Measurements from ENCODE around the gene MTCL1.

DNA sequence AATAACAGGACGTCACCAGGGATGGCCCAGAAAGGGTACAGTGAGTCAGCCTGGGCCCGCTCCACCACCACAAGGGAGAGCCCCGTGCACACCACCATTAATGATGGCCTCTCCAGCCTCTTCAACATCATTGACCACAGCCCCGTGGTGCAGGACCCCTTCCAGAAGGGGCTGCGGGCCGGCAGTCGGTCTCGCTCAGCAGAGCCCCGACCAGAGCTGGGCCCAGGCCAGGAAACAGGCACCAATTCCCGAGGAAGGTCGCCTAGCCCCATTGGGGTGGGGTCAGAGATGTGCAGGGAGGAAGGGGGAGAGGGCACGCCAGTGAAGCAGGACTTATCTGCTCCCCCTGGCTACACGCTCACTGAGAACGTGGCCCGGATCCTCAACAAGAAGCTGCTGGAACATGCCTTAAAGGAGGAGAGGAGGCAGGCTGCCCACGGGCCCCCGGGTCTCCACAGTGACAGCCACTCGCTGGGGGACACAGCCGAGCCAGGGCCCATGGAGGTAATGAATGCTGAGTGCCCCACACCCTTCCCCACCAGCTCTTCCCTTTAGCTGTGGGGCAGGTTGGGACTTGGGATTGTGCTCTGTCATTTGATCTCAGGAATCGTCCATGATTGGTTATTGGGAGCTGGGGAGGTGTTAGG lies 120.5 kb downstream of the MTCL1 start:
- TF ChIP-seq, protein P1, sequence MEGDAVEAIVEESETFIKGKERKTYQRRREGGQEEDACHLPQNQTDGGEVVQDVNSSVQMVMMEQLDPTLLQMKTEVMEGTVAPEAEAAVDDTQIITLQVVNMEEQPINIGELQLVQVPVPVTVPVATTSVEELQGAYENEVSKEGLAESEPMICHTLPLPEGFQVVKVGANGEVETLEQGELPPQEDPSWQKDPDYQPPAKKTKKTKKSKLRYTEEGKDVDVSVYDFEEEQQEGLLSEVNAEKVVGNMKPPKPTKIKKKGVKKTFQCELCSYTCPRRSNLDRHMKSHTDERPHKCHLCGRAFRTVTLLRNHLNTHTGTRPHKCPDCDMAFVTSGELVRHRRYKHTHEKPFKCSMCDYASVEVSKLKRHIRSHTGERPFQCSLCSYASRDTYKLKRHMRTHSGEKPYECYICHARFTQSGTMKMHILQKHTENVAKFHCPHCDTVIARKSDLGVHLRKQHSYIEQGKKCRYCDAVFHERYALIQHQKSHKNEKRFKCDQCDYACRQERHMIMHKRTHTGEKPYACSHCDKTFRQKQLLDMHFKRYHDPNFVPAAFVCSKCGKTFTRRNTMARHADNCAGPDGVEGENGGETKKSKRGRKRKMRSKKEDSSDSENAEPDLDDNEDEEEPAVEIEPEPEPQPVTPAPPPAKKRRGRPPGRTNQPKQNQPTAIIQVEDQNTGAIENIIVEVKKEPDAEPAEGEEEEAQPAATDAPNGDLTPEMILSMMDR (IDR thresholded peaks at IDR 0.05): no peak
- TF ChIP-seq POLR2A (IDR thresholded peaks at IDR 0.05): no peak
- TF ChIP-seq EP300 (IDR thresholded peaks at IDR 0.05; ENCODE audit: low read depth): no peak
- TF ChIP-seq POLR2AphosphoS5 (IDR thresholded peaks at IDR 0.05): no peak
